ENCODE data around the gene SLC39A3. TPM values are rescaled to one million over a fixed set of nuclear protein-coding genes. Genes with fewer than 3 reads are reported as not detected.

SLC39A3 gene
- total RNA-seq, 1 experiment from 2014 or later = 46.6 TPM

DNA sequence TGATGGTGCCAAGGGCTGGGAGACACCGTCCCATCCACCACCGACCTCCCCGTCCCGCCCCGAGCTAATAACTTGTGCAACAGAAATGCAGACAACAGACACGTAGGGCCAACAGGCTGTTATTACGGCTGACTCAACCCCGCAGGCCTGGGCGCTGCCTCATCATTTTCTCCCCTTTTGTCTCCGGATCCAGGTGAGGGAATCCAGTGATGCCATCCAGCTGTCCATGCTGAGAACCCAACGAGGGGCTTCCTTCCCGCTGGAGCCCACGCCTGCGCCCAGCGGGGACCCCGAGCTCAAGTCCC, 12.2 kb downstream of the SLC39A3 start:
- DNase-seq (ENCODE audit: low read depth, low spot score) = no peak

DNA sequence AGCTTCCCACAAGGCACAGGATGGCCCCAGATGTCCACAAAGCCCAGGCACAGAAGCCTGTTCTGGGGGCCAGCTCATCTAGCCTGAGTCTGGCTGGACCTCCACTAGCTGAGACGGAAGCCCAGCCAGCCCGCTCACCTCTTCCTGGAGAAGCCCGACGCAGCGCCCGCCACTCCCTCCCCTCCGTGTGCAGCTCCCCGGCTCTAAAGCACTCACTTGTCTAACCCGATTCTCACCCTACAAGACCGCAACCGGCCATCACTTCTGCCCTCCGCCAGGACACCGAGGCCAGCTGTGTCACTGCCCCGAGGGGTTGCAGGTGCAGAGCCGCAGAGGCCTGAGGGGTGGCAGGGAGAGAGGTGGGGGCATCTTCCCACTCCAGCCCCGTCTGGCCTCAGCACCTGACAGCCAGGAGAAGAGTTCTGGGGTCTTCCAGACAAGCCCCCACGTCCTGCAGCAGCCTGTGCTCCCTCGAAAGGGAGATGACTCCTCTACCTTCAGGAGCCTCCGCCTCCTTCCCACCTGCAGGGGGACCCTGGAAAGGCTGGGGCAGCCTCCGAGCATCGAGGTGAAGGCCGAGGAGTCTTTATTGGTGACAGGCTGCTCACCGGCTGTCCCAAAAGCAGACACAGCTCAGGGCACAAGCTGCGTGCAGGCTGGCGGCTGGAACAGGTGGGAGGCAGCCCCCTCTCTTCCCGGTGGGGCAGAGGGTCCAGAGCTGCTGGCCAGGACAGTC, 12.7 kb downstream of the SLC39A3 start:
- Histone ChIP-seq H3K27ac (ENCODE audit: low read length) (no peak overlapping the region), H3K4me3 (ENCODE audit: low read depth in 2 of 2, low read length in 2 of 2) (no peak overlapping the region), H3K27me3 (ENCODE audit: control insufficient read depth, insufficient read depth, low read length) (no peaks in the 10 kb centered on the region), H3K9me3 (ENCODE audit: control insufficient read depth, insufficient read depth, low read depth, low read length) (no peaks in the 10 kb centered on the region), H3K36me3 (ENCODE audit: control insufficient read depth, insufficient read depth, low read length) (no peaks in the 10 kb centered on the region), H3K4me1 (ENCODE audit: control insufficient read depth, insufficient read depth, low read length) (peaks cover 13% of the 10 kb centered on the region)
- CTCF ChIA-PET = no interaction called here
- TF ChIP-seq, protein P1, sequence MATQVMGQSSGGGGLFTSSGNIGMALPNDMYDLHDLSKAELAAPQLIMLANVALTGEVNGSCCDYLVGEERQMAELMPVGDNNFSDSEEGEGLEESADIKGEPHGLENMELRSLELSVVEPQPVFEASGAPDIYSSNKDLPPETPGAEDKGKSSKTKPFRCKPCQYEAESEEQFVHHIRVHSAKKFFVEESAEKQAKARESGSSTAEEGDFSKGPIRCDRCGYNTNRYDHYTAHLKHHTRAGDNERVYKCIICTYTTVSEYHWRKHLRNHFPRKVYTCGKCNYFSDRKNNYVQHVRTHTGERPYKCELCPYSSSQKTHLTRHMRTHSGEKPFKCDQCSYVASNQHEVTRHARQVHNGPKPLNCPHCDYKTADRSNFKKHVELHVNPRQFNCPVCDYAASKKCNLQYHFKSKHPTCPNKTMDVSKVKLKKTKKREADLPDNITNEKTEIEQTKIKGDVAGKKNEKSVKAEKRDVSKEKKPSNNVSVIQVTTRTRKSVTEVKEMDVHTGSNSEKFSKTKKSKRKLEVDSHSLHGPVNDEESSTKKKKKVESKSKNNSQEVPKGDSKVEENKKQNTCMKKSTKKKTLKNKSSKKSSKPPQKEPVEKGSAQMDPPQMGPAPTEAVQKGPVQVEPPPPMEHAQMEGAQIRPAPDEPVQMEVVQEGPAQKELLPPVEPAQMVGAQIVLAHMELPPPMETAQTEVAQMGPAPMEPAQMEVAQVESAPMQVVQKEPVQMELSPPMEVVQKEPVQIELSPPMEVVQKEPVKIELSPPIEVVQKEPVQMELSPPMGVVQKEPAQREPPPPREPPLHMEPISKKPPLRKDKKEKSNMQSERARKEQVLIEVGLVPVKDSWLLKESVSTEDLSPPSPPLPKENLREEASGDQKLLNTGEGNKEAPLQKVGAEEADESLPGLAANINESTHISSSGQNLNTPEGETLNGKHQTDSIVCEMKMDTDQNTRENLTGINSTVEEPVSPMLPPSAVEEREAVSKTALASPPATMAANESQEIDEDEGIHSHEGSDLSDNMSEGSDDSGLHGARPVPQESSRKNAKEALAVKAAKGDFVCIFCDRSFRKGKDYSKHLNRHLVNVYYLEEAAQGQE (IDR thresholded peaks at IDR 0.05; ENCODE audit: insufficient read depth in 1 of 2, low read depth in 2 of 2, low read length in 1 of 2) = no peak
- TF ChIP-seq SIN3A (IDR thresholded peaks at IDR 0.05; ENCODE audit: borderline replicate concordance, insufficient read depth, low read depth, low read length) (no peak), TCF7L2 (IDR thresholded peaks at IDR 0.05; ENCODE audit: low read depth, low read length) (no peak), POLR2AphosphoS5 (IDR thresholded peaks at IDR 0.05; ENCODE audit: low read depth, low read length) (no peak)
- TF ChIP-seq, protein P2, sequence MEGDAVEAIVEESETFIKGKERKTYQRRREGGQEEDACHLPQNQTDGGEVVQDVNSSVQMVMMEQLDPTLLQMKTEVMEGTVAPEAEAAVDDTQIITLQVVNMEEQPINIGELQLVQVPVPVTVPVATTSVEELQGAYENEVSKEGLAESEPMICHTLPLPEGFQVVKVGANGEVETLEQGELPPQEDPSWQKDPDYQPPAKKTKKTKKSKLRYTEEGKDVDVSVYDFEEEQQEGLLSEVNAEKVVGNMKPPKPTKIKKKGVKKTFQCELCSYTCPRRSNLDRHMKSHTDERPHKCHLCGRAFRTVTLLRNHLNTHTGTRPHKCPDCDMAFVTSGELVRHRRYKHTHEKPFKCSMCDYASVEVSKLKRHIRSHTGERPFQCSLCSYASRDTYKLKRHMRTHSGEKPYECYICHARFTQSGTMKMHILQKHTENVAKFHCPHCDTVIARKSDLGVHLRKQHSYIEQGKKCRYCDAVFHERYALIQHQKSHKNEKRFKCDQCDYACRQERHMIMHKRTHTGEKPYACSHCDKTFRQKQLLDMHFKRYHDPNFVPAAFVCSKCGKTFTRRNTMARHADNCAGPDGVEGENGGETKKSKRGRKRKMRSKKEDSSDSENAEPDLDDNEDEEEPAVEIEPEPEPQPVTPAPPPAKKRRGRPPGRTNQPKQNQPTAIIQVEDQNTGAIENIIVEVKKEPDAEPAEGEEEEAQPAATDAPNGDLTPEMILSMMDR (IDR thresholded peaks at IDR 0.05) = no peak
- ATAC-seq (no peak), DNase-seq (ENCODE audit: low read depth, low spot score) (no peak)
- intact Hi-C loops (cut with micrococcal nuclease; ENCODE audit: unreplicated experiment) = no loop called here
- no TSS peak for BruUV-seq (replicated peaks)
- in situ Hi-C loops (cut with HindIII; ENCODE audit: low pct_unique_long_range_greater_than_20kb, low sequenced_read_pairs) = no loop called here
- POLR2A ChIA-PET = interaction anchor here (0.6 kb wide), 1 partner anchor 73 kb away, joined by 3 read pairs; no protein-coding TSS in a partner anchor

More for the DNA sequence above, 12.2 kb downstream of the SLC39A3 start:
- no peak overlapping the region for H3K4me3 ChIP-seq (ENCODE audit: low read depth in 2 of 2, low read length in 2 of 2)
- TF ChIP-seq, protein P2 (IDR thresholded peaks at IDR 0.05) = no peak
- no peak for TF ChIP-seq TCF7L2 (IDR thresholded peaks at IDR 0.05; ENCODE audit: low read depth, low read length)
- TF ChIP-seq, protein P1 (IDR thresholded peaks at IDR 0.05; ENCODE audit: insufficient read depth in 1 of 2, low read depth in 2 of 2, low read length in 1 of 2) = no peak
- TF ChIP-seq SIN3A (IDR thresholded peaks at IDR 0.05; ENCODE audit: borderline replicate concordance, insufficient read depth, low read depth, low read length) = no peak
- no peak for TF ChIP-seq POLR2AphosphoS5 (IDR thresholded peaks at IDR 0.05; ENCODE audit: low read depth, low read length)
- H3K9me3 ChIP-seq (ENCODE audit: control insufficient read depth, insufficient read depth, low read depth, low read length) = no peaks in the 10 kb centered on the region
- intact Hi-C loops (cut with micrococcal nuclease; ENCODE audit: unreplicated experiment) (no loop called here), in situ Hi-C loops (cut with HindIII; ENCODE audit: low pct_unique_long_range_greater_than_20kb, low sequenced_read_pairs) (no loop called here)
- peaks cover 13% of the 10 kb centered on the region for H3K4me1 ChIP-seq (ENCODE audit: control insufficient read depth, insufficient read depth, low read length)
- no peak overlapping the region for H3K27ac ChIP-seq (ENCODE audit: low read length)
- ChIA-PET POLR2A (no interaction called here), CTCF (no interaction called here)
- no peaks in the 10 kb centered on the region for H3K27me3 ChIP-seq (ENCODE audit: control insufficient read depth, insufficient read depth, low read length)
- ATAC-seq = no peak
- H3K36me3 ChIP-seq (ENCODE audit: control insufficient read depth, insufficient read depth, low read length) = no peaks in the 10 kb centered on the region
- BruUV-seq (replicated peaks) = no TSS peak
